HuH-7.5 (cell line): ENCODE results near the gene IGFBP1.
"Not testable (repeated sequence)": the region's sequence is repeated elsewhere in the genome, so short reads cannot be mapped to it uniquely, and the experiment has no call there.

Experiments
- DNase-seq: peaks from one replicate; pipeline ENCODE4 v3.0.0; 2011; ENCODE audit warnings: low spot score

The IGFBP1 gene

GRCh38 chr7:45938626-45939302 lies 50.5 kb downstream of the IGFBP1 start:
- no peak for DNase-seq

- DNase-seq: no peak
These were observed 51.3 kb downstream of the IGFBP1 start for GRCh38 chr7:45939574-45939973.

- DNase-seq: not testable (repeated sequence)
These were observed 52.0 kb downstream of the IGFBP1 start for GRCh38 chr7:45940237-45940781.

- no peak for DNase-seq
These were observed 52.7 kb downstream of the IGFBP1 start for GRCh38 chr7:45940939-45941338.
